ENCODE measurements around the gene POU6F2. TPM values are rescaled to one million over a fixed set of nuclear protein-coding genes. Genes with fewer than 3 reads are reported as not detected.
"Not testable (repeated sequence)": the region's sequence is repeated elsewhere in the genome, so short reads cannot be mapped to it uniquely, and the experiment has no call there.

POU6F2 gene
- total RNA-seq, 1 donor from 2014 or later: not detected

GRCh38 chr7:38992203-38992602 lies 14.5 kb downstream of the POU6F2 start:
- DNase-seq (ENCODE audit: low read depth, low spot score): no peak

DNA sequence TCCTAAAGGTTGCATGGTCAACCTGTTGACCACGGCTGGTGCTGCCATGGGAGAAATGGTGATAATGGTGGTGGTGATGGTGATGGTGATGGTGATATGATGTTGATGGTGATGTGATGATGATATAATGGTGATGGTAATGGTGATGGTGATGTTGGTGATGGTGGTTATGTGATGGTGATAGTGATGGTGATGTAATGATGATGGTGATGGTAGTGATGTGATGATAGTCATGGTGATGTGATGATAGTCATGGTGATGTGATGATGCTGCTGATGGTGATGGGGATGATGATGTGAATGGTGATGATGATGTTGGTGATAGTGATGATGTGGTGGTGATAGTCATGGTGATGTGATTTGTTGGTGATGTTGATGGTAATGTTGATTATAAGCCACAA lies 23.9 kb downstream of the POU6F2 start:
- DNase-seq (ENCODE audit: low read depth, low spot score): no peak

GRCh38 chr7:39002755-39003154 lies 25.0 kb downstream of the POU6F2 start:
- no peak for DNase-seq (ENCODE audit: low read depth, low spot score)

GRCh38 chr7:39005036-39005435 lies 27.3 kb downstream of the POU6F2 start:
- DNase-seq (ENCODE audit: low read depth, low spot score): no peak

DNA sequence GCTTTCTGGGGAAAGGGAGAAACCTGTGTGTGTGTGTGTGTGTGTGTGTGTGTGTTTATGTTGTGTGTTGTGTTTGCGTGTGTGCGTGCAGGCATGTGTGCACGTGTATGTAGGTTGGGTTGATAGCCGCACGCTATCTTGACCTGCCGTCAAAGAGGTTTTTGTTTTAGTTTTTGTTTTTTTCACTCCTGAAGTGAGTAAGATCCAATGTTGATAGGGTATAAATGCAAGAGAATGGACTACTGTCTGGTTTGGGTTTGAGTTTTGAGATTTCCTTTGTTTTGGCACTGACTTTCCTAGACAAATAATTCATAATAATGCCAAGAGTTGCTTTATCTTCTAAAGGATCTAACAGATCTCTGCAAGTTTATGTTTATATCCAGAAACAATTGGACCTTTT lies 27.8 kb downstream of the POU6F2 start:
- DNase-seq (ENCODE audit: low read depth, low spot score): no peak

DNA sequence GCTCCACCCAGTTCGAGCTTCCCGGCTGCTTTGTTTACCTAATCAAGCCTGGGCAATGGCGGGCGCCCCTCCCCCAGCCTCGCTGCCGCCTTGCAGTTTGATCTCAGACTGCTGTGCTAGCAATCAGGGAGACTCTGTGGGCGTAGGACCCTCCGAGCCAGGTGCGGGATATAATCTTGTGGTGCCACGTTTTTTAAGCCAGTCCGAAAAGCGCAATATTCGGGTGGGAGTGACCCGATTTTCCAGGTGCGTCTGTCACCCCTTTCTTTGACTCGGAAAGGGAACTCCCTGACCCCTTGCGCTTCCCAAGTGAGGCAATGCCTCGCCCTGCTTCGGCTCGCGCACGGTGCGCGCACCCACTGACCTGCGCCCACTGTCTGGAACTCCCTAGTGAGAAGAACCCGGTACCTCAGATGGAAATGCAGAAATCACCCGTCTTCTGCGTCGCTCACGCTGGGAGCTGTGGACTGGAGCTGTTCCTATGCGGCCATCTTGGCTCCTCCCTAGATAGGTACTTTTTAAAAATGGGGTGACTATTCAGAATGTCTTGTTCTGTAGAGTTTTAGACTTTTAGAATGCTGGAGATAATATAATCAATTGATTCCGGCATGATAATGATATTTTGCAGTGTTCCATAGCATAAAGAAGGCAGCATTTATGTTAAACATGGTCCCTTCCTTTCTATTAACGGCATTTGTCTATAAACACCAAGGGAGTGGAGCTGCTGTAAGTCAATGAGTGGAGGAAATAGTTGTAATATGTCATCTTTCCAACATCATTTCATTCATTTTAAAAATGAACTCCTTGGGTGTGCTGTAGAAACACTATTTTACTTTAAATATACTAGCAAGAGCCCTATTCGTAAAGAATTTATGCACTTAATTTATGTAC lies 35.6 kb downstream of the POU6F2 start:
- not testable (repeated sequence) for DNase-seq (ENCODE audit: low read depth, low spot score)

DNA sequence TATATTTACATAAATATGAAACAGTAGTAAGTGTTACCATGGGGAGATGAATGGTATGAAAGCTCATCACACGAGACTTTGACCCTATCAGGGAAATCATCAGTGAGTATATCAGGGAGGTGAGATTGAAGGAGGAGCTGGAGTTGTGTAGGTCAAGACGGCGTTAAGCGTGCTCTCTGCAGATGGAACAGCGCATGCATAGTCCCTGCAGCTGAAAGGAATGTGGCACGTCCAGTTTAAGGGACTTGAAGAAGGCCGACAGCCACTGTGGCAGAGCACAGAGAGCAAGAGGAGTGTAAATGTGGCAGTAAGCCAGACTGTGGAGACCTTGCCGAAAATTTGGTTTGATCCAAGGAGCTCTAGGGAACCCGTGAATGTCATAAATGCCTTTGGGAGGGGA lies 38.9 kb downstream of the POU6F2 start:
- no peak for DNase-seq (ENCODE audit: low read depth, low spot score)

DNA sequence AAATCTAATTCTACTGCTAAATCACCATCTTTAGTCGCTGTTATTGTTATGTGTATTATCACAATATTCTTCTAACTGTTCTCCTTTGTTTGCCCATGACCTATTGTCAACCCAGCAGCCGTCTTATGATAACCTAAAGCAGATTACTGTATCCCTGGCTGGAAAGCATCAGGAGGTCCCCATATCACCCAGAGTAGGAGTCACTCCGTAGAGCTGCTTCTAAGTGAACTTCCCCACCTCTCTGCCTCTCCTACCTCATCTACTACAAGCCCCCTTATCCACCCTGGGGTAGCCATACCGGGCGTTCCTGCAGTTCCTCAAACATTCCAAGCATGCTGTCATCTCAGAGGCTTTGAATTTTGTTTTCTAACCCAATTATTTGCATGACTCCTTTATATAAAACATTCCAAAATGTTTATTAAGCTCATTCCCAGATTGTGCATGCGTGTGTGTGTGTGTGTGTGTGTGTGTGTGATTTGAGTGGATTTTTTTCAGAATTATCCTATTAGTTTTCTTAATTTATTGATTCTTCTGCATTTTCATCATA lies 39.7 kb downstream of the POU6F2 start:
- DNase-seq (ENCODE audit: low read depth, low spot score): no peak

- DNase-seq (ENCODE audit: low read depth, low spot score): no peak
Measured at GRCh38 chr7:39022796-39023195, 45.1 kb downstream of the POU6F2 start.

- no peak for DNase-seq (ENCODE audit: low read depth, low spot score)
Measured at GRCh38 chr7:39027491-39027890, 49.8 kb downstream of the POU6F2 start.

GRCh38 chr7:39033885-39034624 lies 56.3 kb downstream of the POU6F2 start:
- DNase-seq (ENCODE audit: low read depth, low spot score): no peak

GRCh38 chr7:39035156-39035555 lies 57.4 kb downstream of the POU6F2 start:
- no peak for DNase-seq (ENCODE audit: low read depth, low spot score)

DNA sequence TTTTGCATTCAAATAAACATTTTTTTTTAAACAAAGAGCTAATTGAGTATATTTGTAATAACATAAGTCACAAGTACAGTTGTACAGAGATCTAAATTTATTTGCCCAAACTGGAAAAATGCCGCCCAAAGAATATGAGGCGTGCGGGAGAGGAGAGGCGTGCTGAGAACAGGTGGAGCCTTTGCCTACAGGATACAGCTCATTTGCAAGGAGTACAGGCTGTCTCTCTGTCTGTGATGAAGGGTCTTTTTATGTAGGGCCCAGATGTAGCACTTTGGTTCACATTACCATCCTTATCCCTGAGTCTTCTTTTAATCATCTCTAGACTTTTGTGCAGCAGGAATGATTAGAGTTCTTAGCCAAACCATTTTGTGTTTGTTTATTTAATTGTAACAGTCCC lies 58.2 kb downstream of the POU6F2 start:
- DNase-seq (ENCODE audit: low read depth, low spot score): no peak

DNA sequence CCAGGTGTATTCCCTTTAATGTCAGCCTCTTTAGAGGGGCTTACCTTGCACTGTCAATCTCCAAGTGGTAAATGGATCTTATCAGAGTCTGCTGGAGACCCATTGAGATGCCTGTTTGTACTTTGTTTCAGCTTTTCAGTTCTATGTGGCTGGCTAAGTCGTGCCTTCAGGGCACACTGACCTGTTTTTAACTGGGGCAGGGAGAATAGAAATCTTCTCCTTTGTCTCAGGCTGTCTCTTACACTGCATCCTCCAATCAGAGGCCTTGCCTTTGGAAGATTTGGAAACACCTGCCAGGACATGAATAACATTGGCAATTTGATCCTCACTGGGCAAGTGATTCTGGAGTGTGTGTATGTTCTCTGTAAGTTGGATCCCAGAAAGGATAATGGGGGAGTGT lies 65.0 kb downstream of the POU6F2 start:
- DNase-seq (ENCODE audit: low read depth, low spot score): no peak

DNA sequence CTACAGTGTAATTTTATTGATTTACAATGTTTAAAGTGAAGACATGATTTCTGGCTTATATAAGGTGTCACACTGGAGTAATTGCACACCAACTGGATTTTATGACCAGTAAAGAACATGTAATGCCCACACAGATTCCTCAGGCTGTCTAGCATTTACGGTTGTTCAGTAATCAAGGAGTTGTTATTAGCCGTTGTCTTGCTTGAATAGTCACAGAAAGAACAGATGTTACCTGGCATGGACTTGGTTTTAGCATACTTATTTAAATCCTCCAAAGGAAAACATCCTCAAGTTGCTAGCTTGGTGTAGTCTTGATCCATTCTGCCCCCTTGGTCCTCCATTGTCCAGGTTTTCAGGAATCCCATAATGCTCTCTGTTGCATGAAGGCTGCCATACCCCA lies 65.8 kb downstream of the POU6F2 start:
- DNase-seq (ENCODE audit: low read depth, low spot score): no peak

GRCh38 chr7:39044489-39044888 lies 66.8 kb downstream of the POU6F2 start:
- no peak for DNase-seq (ENCODE audit: low read depth, low spot score)

GRCh38 chr7:39045231-39045630 lies 67.5 kb downstream of the POU6F2 start:
- DNase-seq (ENCODE audit: low read depth, low spot score): no peak

DNA sequence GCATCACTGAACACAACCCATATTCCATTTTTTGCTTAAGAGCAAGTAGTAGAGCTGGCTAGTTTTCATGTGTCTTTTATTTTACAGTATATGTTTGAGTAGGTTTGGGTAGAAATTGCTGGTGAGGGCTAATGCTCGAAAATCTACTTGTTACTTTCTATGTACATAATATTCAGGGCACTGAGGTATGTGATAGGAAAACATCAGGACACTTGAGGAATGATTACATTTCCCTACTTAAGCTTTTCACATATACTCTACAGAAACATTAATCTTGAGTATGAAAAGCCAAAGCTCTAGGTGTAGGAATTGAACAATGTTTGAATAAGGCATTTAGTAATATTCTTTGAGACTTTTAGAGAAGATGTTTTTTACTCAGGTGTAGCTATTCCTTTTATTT lies 73.6 kb downstream of the POU6F2 start:
- no peak for DNase-seq (ENCODE audit: low read depth, low spot score)

DNA sequence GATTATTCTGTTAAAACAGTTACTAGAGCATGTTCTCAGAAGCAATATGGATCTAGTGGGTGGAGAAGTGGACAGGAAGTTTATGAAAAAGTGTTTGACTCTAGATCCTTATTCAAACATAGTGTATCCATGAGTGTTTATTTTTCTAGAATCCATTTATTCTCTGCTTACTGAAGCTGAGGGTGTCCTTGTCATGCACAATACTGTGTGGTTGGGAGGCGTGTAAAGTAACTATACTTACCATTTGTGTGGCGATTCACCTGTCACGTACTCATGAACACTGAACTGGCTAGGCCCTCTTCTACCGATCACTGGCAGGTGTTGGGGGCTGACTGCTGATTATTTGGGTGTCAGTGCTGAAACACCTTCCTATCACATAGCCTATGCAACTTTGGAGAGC lies 74.0 kb downstream of the POU6F2 start:
- no peak for DNase-seq (ENCODE audit: low read depth, low spot score)

- DNase-seq (ENCODE audit: low read depth, low spot score): no peak
Measured at GRCh38 chr7:39054731-39055130, 77.0 kb downstream of the POU6F2 start.

DNA sequence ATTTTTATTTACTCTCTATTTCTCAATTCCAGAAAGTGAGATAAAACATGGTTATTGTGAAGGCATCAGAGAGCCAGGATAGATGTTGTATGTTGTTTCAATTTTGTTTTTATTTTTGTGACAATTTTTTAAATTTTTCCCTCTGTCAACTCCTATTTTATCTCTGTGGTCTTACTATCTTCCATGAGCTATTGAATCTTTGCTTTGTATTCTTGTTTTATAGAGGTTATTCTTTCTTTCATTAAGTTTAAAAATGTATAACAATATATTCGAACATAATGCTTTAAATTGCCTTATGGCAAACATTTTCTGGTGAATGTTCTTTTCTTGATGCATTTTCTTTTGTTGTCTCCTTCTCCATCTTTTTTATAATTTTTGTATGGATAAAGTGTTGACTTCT lies 78.4 kb downstream of the POU6F2 start:
- no peak for DNase-seq (ENCODE audit: low read depth, low spot score)

- no peak for DNase-seq (ENCODE audit: low read depth, low spot score)
Measured at GRCh38 chr7:39062811-39063210, 85.1 kb downstream of the POU6F2 start.

All from pulmonary artery endothelial cell (primary cell).